NCI-H748 treated with DMSO at 0.1 percent for 48 hours (cell line): ENCODE results near the gene ARHGEF28.

ENCODE experiments used
- DNase-seq: peaks from one replicate; lab custom pipeline; 2025; lab: John Stamatoyannopoulos, UW

Gene ARHGEF28

GRCh38 chr5:73735032-73735734, 109.2 kb downstream of the ARHGEF28 start:
- no peak for DNase-seq

GRCh38 chr5:73739650-73740049, 113.7 kb downstream of the ARHGEF28 start:
- DNase-seq: no peak

GRCh38 chr5:73740274-73740790, 114.3 kb downstream of the ARHGEF28 start:
- DNase-seq: no peak

GRCh38 chr5:73743161-73743560, 117.2 kb downstream of the ARHGEF28 start:
- DNase-seq: no peak

GRCh38 chr5:73745836-73746235, 119.8 kb downstream of the ARHGEF28 start:
- no peak for DNase-seq

GRCh38 chr5:73746608-73747007, 120.6 kb downstream of the ARHGEF28 start:
- no peak for DNase-seq

- no peak for DNase-seq
Observed at GRCh38 chr5:73747696-73748380, 121.8 kb downstream of the ARHGEF28 start.

- no peak for DNase-seq
Observed at GRCh38 chr5:73748510-73749400, 122.8 kb downstream of the ARHGEF28 start.

GRCh38 chr5:73749485-73750270, 123.7 kb downstream of the ARHGEF28 start:
- DNase-seq: no peak

GRCh38 chr5:73751254-73751914, 125.4 kb downstream of the ARHGEF28 start:
- DNase-seq: no peak

- DNase-seq: no peak
Observed at GRCh38 chr5:73754254-73754653, 128.3 kb downstream of the ARHGEF28 start.

GRCh38 chr5:73757416-73757815, 131.4 kb downstream of the ARHGEF28 start:
- DNase-seq: no peak

- no peak for DNase-seq
Observed at GRCh38 chr5:73759771-73760170, 133.8 kb downstream of the ARHGEF28 start.

- no peak for DNase-seq
Observed at GRCh38 chr5:73763300-73764032, 137.5 kb downstream of the ARHGEF28 start.

GRCh38 chr5:73764586-73764985, 138.6 kb downstream of the ARHGEF28 start:
- DNase-seq: no peak

GRCh38 chr5:73764996-73765395, 139.0 kb downstream of the ARHGEF28 start:
- no peak for DNase-seq

- DNase-seq: no peak
Observed at GRCh38 chr5:73766902-73767301, 140.9 kb downstream of the ARHGEF28 start.

GRCh38 chr5:73770172-73771025, 144.4 kb downstream of the ARHGEF28 start:
- DNase-seq: no peak

- no peak for DNase-seq
Observed at GRCh38 chr5:73774924-73775323, 148.9 kb downstream of the ARHGEF28 start.
